HG03575 (cell line): Measurements from ENCODE around the gene POTED.
"Not testable (repeated sequence)": the region's sequence is repeated elsewhere in the genome, so short reads cannot be mapped to it uniquely, and the experiment has no call there.

Source experiments
- ATAC-seq: cut with Tn5 transposase; IDR thresholded peaks from one replicate; pipeline ENCODE4 v1.9.1; 2021; ENCODE audit not compliant: unreplicated experiment, insufficient number of reproducible peaks, low FRiP score; ENCODE audit errors: extremely low read depth

The POTED gene

GRCh38 chr21:13609477-13609876 is at the start of gene POTED:
Gene POTED (plus strand): TSS chr21:13609777. CDS start chr21:13610229, 452 bp downstream.
- not testable (repeated sequence) for ATAC-seq

GRCh38 chr21:13650101-13650500 is 40.5 kb downstream of the POTED start:
- ATAC-seq, result not testable (repeated sequence)

GRCh38 chr21:13651746-13652145 is 42.2 kb downstream of the POTED start:
- ATAC-seq, result not testable (repeated sequence)
